ENCODE data around the gene COX7B2. TPM values are rescaled to one million over a fixed set of nuclear protein-coding genes. Genes with fewer than 3 reads are reported as not detected.

COX7B2 gene
- total RNA-seq, 1 donor from 2014 or later = not detected

- no peak for DNase-seq (ENCODE audit: low spot score)
These were observed 189.0 kb downstream of the COX7B2 start for GRCh38 chr4:46720055-46720454.

- no peak for DNase-seq (ENCODE audit: low spot score)
These were observed 191.1 kb downstream of the COX7B2 start for GRCh38 chr4:46717950-46718349.

GRCh38 chr4:46715468-46715867 is 193.6 kb downstream of the COX7B2 start:
- DNase-seq (ENCODE audit: low spot score) = no peak

- no peak for DNase-seq (ENCODE audit: low spot score)
These were observed 210.2 kb downstream of the COX7B2 start for GRCh38 chr4:46698891-46699290.

Other genes with a start within 250 kb of the COX7B2 start
- not detected for gene GABRA4, start 84.3 kb upstream of the COX7B2 start, total RNA-seq
- not detected for gene GABRB1, start 122.3 kb upstream of the COX7B2 start, total RNA-seq